GM06990 (cell line): ENCODE results near the gene RPTOR.

ENCODE experiments used
- DNase-seq: peaks from one replicate; pipeline ENCODE4 v3.0.0-alpha.2; 2011; ENCODE audit not compliant: insufficient read length; ENCODE audit errors: extremely low read depth
- H3K27me3 ChIP-seq: replicated peaks from 2 replicates; pipeline ENCODE4 v1.6.0; 2011; ENCODE audit warnings: low read length; ENCODE audit not compliant: control insufficient read depth, insufficient read depth
- H3K36me3 ChIP-seq: 2 replicates; pipeline ENCODE4 v1.5.1; 2011; ENCODE audit warnings: low read length; ENCODE audit not compliant: control insufficient read depth, insufficient read depth
- H3K4me3 ChIP-seq: replicated peaks from 2 replicates; pipeline ENCODE4 v1.5.1; 2011; ENCODE audit warnings: low read depth, mild to moderate bottlenecking, control low read depth, low read length
- TF ChIP-seq, protein P1 (sequence below): IDR thresholded peaks from 2 replicates; pipeline ENCODE4 v1.5.1; 2011; ENCODE audit warnings: low read length, control low read depth, mild to moderate bottlenecking, inconsistent platforms; ENCODE audit not compliant: insufficient read depth, poor library complexity, severe bottlenecking

Gene RPTOR

DNA sequence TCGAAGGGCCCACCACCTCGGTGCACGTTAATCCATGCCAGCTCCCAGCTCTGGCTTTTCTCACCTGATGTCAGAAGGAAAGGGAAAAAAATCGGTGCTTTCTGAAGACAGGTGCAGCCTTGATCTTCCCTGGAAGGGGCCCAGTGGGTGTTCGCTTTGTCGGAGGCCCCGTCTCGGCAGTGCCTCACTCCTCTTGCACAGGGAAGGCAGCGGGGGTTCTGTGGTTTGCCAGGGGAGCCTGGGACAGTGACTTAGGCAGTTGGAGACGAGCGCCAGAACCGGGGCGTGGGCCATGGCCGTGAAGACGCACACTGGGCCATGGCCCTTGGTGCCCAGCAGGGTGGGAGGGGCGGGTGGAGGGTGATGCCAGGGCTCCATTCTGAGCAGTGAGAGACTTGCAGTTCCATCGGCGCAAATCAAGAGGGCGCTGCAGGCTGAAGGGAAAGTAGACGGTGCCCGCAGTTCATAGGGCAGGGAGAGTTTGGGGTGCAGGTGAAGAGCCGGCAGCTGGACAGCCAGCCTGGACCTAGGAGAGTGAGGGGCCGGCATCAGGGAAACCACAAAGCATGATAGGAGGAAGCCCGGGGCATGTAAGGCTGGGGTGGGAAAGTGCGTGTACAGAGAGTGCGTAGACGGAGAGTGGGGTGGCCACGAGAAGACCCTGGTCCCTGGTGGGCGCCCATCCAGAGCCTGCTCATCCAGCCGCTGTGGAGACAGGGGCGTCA, 345.7 kb downstream of the RPTOR start:
- Histone ChIP-seq H3K4me3 (peak overlapping the region; percentile 5; the same call in 1 of the 2 replicates), H3K27me3 (no peaks in the 10 kb centered on the region), H3K36me3 (peaks cover 17% of the 10 kb centered on the region)
- no peak for DNase-seq
- TF ChIP-seq, protein P1, sequence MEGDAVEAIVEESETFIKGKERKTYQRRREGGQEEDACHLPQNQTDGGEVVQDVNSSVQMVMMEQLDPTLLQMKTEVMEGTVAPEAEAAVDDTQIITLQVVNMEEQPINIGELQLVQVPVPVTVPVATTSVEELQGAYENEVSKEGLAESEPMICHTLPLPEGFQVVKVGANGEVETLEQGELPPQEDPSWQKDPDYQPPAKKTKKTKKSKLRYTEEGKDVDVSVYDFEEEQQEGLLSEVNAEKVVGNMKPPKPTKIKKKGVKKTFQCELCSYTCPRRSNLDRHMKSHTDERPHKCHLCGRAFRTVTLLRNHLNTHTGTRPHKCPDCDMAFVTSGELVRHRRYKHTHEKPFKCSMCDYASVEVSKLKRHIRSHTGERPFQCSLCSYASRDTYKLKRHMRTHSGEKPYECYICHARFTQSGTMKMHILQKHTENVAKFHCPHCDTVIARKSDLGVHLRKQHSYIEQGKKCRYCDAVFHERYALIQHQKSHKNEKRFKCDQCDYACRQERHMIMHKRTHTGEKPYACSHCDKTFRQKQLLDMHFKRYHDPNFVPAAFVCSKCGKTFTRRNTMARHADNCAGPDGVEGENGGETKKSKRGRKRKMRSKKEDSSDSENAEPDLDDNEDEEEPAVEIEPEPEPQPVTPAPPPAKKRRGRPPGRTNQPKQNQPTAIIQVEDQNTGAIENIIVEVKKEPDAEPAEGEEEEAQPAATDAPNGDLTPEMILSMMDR: no peak

DNA sequence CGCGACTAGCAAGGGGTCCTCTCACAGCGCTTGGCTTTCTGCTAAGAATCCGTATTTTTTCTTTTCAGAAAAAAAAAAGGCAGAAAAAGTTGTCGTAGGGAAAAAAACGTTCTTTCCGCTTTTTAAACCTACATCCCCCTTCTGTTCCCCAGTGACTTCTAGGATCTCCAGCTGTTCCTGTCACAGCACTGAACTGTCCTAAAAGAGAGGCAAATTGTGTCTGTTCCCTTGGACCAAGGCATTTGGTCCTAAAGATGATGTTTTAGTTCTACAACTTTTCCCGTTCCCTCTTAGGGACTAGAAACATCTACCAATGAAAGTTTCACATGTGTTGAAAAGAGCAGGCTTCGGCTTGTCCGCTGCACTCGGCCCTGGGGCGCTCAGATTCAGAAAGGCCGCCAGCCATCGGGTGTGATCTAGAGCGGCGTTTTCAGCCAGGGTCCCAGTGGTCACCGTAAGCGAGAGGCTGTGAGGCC, 346.3 kb downstream of the RPTOR start:
- peaks cover 21% of the 10 kb centered on the region for H3K36me3 ChIP-seq
- DNase-seq: no peak
- TF ChIP-seq, protein P1: no peak
- no peaks in the 10 kb centered on the region for H3K27me3 ChIP-seq
- peak overlapping the region; percentile 41 for H3K4me3 ChIP-seq

DNA sequence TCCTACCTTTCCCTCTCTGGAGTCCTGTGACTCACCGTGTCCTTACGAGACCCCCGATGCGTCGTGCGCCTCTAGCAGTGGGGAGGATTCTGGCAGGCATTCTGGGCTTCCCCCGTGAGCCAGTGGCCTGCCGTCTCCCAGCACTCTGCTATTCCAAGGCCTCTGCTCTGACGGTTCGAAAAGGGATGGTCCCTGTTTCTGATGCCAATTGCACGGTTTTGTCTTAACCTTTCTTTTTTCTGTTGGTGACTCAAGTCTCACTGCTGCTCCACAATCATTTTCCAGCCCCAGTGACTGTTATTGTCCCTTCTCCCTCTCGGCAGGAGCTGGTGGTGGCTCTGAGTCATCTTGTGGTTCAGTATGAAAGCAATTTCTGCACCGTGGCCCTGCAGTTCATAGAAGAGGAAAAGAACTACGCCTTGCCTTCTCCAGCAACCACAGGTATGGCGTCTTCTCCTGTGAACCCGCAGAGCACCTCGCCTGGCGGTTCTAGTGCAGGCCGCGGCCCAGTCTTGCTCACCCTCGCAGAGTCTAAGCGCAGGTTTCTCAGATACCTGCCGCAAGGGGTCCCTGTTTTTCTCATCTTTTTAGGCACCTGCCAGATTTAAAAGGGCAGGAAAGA, 346.9 kb downstream of the RPTOR start:
- peak overlapping the region; percentile 41 for H3K4me3 ChIP-seq
- peak; percentile 73 for DNase-seq

DNA sequence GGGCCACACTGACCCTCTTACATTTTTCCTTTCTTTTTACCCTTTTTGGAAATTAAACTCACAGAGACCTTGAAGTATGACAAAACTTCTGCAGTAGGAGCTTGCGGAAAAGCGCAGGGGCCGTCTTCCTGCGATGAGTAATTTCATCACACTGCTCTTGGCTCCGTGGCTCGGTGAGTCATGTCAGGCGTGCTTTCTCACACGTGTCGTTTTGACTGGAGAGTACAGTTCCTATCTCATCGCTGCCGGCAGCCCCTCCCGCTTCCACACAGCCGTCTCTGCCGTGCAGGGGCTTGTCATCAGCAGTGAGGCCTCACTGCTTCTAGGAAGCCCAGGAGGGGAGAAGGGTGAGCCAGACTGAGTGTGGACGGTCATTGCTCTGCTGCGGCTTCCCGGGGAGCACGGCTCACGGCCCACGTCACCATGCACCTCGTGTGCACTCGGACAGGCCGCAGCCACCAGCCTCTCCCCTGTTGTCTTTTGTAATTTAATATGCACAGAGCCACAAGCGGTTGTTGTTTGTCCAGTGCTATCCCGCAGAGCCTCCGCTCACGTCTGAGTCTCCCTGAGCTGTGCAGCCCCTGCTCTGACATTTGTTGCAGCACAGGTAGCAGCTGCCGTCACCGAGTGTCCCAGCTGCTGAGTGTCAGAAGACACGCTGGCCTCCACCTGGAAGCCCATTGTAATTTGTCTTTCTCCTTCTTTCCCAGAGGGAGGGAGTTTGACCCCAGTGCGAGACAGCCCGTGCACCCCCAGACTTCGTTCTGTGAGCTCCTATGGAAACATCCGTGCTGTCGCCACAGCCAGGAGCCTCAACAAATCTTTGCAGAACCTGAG, 347.6 kb downstream of the RPTOR start:
- peak; percentile 83 for DNase-seq
- H3K36me3 ChIP-seq: peaks cover 17% of the 10 kb centered on the region
- TF ChIP-seq, protein P1: no peak
- H3K27me3 ChIP-seq: no peaks in the 10 kb centered on the region
- peak overlapping the region; percentile 10; the same call in 1 of the 2 replicates for H3K4me3 ChIP-seq

More for the DNA sequence above, 346.9 kb downstream of the RPTOR start:
- Histone ChIP-seq H3K27me3 (no peaks in the 10 kb centered on the region), H3K36me3 (peaks cover 20% of the 10 kb centered on the region)
- TF ChIP-seq, protein P1: peak; percentile 33

DNA sequence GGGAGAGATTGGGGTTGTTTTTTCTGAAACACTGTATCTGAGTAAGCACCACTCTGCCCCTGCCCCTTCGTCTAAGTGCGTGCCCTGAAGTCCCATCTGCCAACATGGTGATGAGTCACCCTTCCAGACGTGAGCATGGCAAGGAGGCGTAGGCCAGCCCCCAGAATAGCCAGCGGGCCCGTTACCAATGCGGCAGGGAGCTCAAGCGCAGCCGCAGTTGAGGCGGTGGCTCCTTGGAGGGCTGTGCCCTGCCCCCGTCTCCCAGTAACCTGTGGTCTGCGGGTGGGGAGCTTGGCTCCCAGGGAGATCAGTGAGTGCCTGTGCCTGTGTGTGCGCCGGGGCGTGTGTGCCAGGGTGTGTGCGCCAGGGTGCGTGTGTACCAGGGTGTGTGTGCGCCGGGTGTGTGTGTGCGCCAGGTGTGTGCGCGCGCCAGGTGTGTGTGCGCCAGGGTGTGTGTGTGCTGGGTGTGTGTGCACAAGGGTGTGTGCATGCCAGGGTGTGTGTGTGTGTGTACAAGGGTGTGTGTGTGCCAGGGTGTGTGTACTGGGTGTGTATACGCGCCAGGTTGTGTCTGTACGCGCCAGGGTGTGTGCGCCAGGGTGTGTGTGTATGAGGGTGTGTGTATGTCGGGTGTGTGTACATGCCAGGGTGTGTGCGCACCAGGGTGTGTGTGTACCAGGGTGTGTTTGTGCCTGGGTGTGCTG, 348.4 kb downstream of the RPTOR start:
- H3K27me3 ChIP-seq: no peaks in the 10 kb centered on the region
- TF ChIP-seq, protein P1: no peak
- H3K36me3 ChIP-seq: peaks cover 17% of the 10 kb centered on the region
- DNase-seq: no peak
- H3K4me3 ChIP-seq: no peak overlapping the region
